K562 (cell line): ENCODE measurements around the gene PCDHA9. TPM values are rescaled to one million over a fixed set of nuclear protein-coding genes. Genes with fewer than 3 reads are reported as not detected.

Experiments used
- ATAC-seq: fragments of 200-7000 bp; cut with Tn5 transposase; 3 replicates; pipeline ENCODE4 v1.9.1; 2020; ENCODE audit warnings: moderate library complexity
- BruUV-seq: library from RNA; stranded (reverse); fragments of 400-500 nt; replicated peaks from 2 replicates; lab custom pipeline; 2021; lab: Mats Ljungman, UMichigan
- CTCF ChIA-PET: fragments of 300-600 bp; formaldehyde crosslinking; extraction: SDS; loops from one replicate; lab custom pipeline; 2021; ENCODE audit warnings: low intra/inter-chr PET ratio; lab: Yijun Ruan, JAX
- POLR2A ChIA-PET: fragments of 300-600, 350-650 bp; sonication (Branson Sonifier 250); formaldehyde crosslinking; extraction: SDS; loops from one replicate; lab custom pipeline; 2021; ENCODE audit warnings: antibody characterized with exemption, inconsistent platforms; lab: Yijun Ruan, JAX
- DNase-seq, 4 experiments: peaks; one replicate each; pipeline versions ENCODE4 v3.0.0 to v3.0.0-alpha.2; 2011 to 2018; ENCODE audit warnings: low spot score in 3 of 4, mixed read lengths in 3 of 4; ENCODE audit errors: extremely low read depth in 1 of 4
- FAIRE-seq: peaks from 2 replicates; lab custom pipeline; 2011; peaks lifted over from hg19 to GRCh38; lab: Jason Lieb, UNC
- H2AFZ ChIP-seq: 2 replicates; pipeline ENCODE4 v1.6.0; 2011; ENCODE audit warnings: low read depth, low read length, control low read depth, inconsistent platforms
- H3K27ac ChIP-seq: fragments of 200-600 bp; 3 replicates; pipeline ENCODE4 v1.8.0; 2011; ENCODE audit warnings: low read depth, mild to moderate bottlenecking, control low read depth, inconsistent platforms, low read length, moderate library complexity, mixed read lengths; ENCODE audit errors: extremely low read depth
- H3K27me3 ChIP-seq, 2 experiments: fragments of 300-600 bp in 1 of 2; 2 replicates in 1 of 2; 3 replicates in 1 of 2; pipeline versions ENCODE4 v1.6.0 to v1.8.0; 2011; ENCODE audit warnings: inconsistent platforms in 2 of 2, low read length in 2 of 2, mild to moderate bottlenecking in 1 of 2, mixed read lengths in 1 of 2, moderate library complexity in 1 of 2; ENCODE audit not compliant: control insufficient read depth in 2 of 2, insufficient read depth in 2 of 2
- H3K36me3 ChIP-seq: fragments of 300-600 bp; 3 replicates; pipeline ENCODE4 v1.8.0; 2011; ENCODE audit warnings: mild to moderate bottlenecking, low read length, inconsistent platforms; ENCODE audit not compliant: control insufficient read depth, insufficient read depth
- H3K4me1 ChIP-seq, 2 experiments: fragments of 200-600 bp in 1 of 2; replicated peaks in 1 of 2; 2 replicates in 1 of 2; 3 replicates in 1 of 2; pipeline versions ENCODE4 v1.5.1 to v1.8.0; 2011; ENCODE audit warnings: inconsistent platforms in 2 of 2, low read length in 2 of 2, mild to moderate bottlenecking in 1 of 2, mixed read lengths in 1 of 2, moderate library complexity in 1 of 2; ENCODE audit not compliant: control insufficient read depth in 2 of 2, insufficient read depth in 2 of 2
- H3K4me2 ChIP-seq: 2 replicates; pipeline ENCODE4 v1.6.1; 2011; ENCODE audit warnings: low read length, control low read depth, inconsistent platforms, mixed read lengths; ENCODE audit not compliant: insufficient read depth
- H3K4me3 ChIP-seq: fragments of 200-600 bp; sonication (generic), shearing (Covaris generic); 2 replicates; pipeline ENCODE4 v1.5.1; 2016; ENCODE audit warnings: control low read depth, inconsistent platforms
- H3K79me2 ChIP-seq: fragments of 200-600 bp; 3 replicates; pipeline ENCODE4 v1.8.0; 2011; ENCODE audit warnings: low read length, inconsistent platforms; ENCODE audit not compliant: control insufficient read depth, insufficient read depth
- H3K9ac ChIP-seq, 2 experiments: 2 replicates each; pipeline versions ENCODE4 v1.6.0 to v1.6.1; 2011; ENCODE audit warnings: low read depth in 2 of 2, low read length in 2 of 2, control low read depth in 1 of 2, inconsistent platforms in 1 of 2, mild to moderate bottlenecking in 1 of 2, mixed read lengths in 1 of 2; ENCODE audit not compliant: insufficient read depth in 1 of 2
- H3K9me1 ChIP-seq: one replicate; pipeline ENCODE4 v1.6.0; 2011; ENCODE audit warnings: inconsistent platforms, mild to moderate bottlenecking, low read length, moderate library complexity; ENCODE audit not compliant: control insufficient read depth, insufficient read depth
- H3K9me3 ChIP-seq: replicated peaks from 2 replicates; pipeline ENCODE4 v1.5.1; 2011; ENCODE audit warnings: low read depth, low read length, inconsistent platforms; ENCODE audit not compliant: control insufficient read depth, insufficient read depth
- H4K20me1 ChIP-seq: replicated peaks from 2 replicates; pipeline ENCODE4 v1.6.1; 2011; ENCODE audit warnings: low read length, inconsistent platforms, mixed read lengths; ENCODE audit not compliant: control insufficient read depth, insufficient read depth
- HNRNPH1 ChIP-seq: fragments of 200-400 bp; formaldehyde crosslinking; optimal IDR thresholded peaks from 2 replicates; pipeline ENCODE3; 2017; ENCODE audit warnings: low read depth, mild to moderate bottlenecking, low read length, moderate library complexity
- RBM22 ChIP-seq: fragments of 200-400 bp; formaldehyde crosslinking; IDR thresholded peaks from 2 replicates; pipeline ENCODE4 v1.6.1; 2018; ENCODE audit warnings: low read length, low read depth; ENCODE audit not compliant: poor library complexity, severe bottlenecking
- WGBS: fragments of 100-300 bp; shearing (Covaris generic); methylation state at CpG from one replicate; pipeline ENCODE4 v1.1.6; 2016; ENCODE audit warnings: low coverage, mixed read lengths; ENCODE audit not compliant: insufficient coverage; ENCODE audit errors: missing lambda C conversion rate; 5-methylcytosine and 5-hydroxymethylcytosine counted together
- in situ Hi-C: fragments of 300-500 bp; cut with MboI; formaldehyde crosslinking; loops from 4 replicates; pipeline ENCODE4 v1.15.0; 2018; ENCODE audit warnings: inconsistent platforms, mixed read lengths
- intact Hi-C: fragments of 100-400 bp; cut with micrococcal nuclease; formaldehyde crosslinking; loops from 2 replicates; pipeline ENCODE4 v1.14.2; 2022
- polyA plus RNA-seq, 8 experiments: library from polyadenylated mRNA; depleted of rRNA in 4 of 8; stranded (reverse) in 5 of 8; unstranded in 3 of 8; fragments of >200 nt; fragmentation: Nextera tagmentation in 2 of 8; fragmentation: Illumina TruSeq in 1 of 8; extraction: Ambion mirVana in 2 of 8; extraction: Trizol in 1 of 8; gene quantifications; 2 replicates each; pipeline versions ENCODE4 v1.2.1 to v1.2.3, GENCODE V29; 2011 to 2014; ENCODE audit warnings: inconsistent platforms in 1 of 8, missing spikeins in 1 of 8
- total RNA-seq, 7 experiments: library from RNA; depleted of rRNA in 6 of 7; stranded (reverse); fragments of >200 nt in 6 of 7; fragmentation: Illumina TruSeq in 2 of 7; extraction: Trizol in 2 of 7; gene quantifications; 2 replicates each; pipeline versions ENCODE4 v1.2.1 to v1.2.3, GENCODE V29; 2011 to 2021; ENCODE audit warnings: low replicate concordance in 1 of 7

The PCDHA9 gene
- total and polyA plus RNA-seq, 9 of the 15 experiments (the other 6 are each of a cell fraction or from before 2014, with no cell fraction given) = not detected

GRCh38 chr5:140883927-140884697 lies 35.9 kb downstream of the PCDHA9 start:
- H3K79me2 ChIP-seq = no peaks in the 10 kb centered on the region
- no peak overlapping the region for H3K9ac ChIP-seq
- no peaks in the 10 kb centered on the region for H3K27me3 ChIP-seq
- ChIA-PET POLR2A (no interaction called here), CTCF (no interaction called here)
- no peaks in the 10 kb centered on the region for H3K36me3 ChIP-seq
- no peak overlapping the region for H2AFZ ChIP-seq
- no peak for FAIRE-seq
- H4K20me1 ChIP-seq = no peaks in the 10 kb centered on the region
- no peak overlapping the region for H3K4me2 ChIP-seq
- no peaks in the 10 kb centered on the region for H3K9me1 ChIP-seq
- no peak overlapping the region for H3K27ac ChIP-seq
- no peak for TF ChIP-seq RBM22
- no peak for TF ChIP-seq HNRNPH1
- WGBS = 27% methylated on average over 66 of the region's 79 CpGs
- in situ Hi-C loops = no loop called here
- no peak overlapping the region for H3K4me3 ChIP-seq
- no peak for ATAC-seq
- H3K4me1 ChIP-seq = no peaks in the 10 kb centered on the region; a peak in 1 of 5 replicates
- DNase-seq = no peak
- BruUV-seq = no TSS peak
- 0 out of 2 replicates have a peak, but pooled peaks cover 2% of the 10 kb centered on the region for H3K9me3 ChIP-seq
- intact Hi-C loops = no loop called here

Other genes with a start within 250 kb of the PCDHA9 start
Only the 7 nearest of the 25 such genes appear.
- not detected in 2 replicates for gene PCDHA5, start 26.8 kb upstream of the PCDHA9 start, total RNA-seq (2014; rRNA removed)
- not detected in 2 replicates for gene PCDHA5, start 26.8 kb upstream of the PCDHA9 start, total RNA-seq (2014; rRNA removed; fragmentation: Illumina TruSeq; extraction: Trizol)
- gene PCDHA5, start 26.8 kb upstream of the PCDHA9 start, total RNA-seq (2015; rRNA removed; fragmentation: Illumina TruSeq; extraction: Trizol) = not detected in 2 replicates
- not detected in 2 replicates for gene PCDHA5, start 26.8 kb upstream of the PCDHA9 start, total RNA-seq (2021)
- not detected in 2 replicates for gene PCDHA5, start 26.8 kb upstream of the PCDHA9 start, polyA plus RNA-seq (2011; rRNA removed)
- not detected in 2 replicates for gene PCDHA5, start 26.8 kb upstream of the PCDHA9 start, polyA plus RNA-seq (2014; fragmentation: Illumina TruSeq; extraction: Trizol)
- not detected for gene PCDHA5, start 26.8 kb upstream of the PCDHA9 start, polyA plus RNA-seq (2014; fragmentation: Nextera tagmentation; extraction: Ambion mirVana)
- not detected in 2 replicates for gene PCDHA5, start 26.8 kb upstream of the PCDHA9 start, polyA plus RNA-seq (2014; rRNA removed)
- gene PCDHA6, start 20.4 kb upstream of the PCDHA9 start, total RNA-seq (2014; rRNA removed) = not detected in 2 replicates
- gene PCDHA6, start 20.4 kb upstream of the PCDHA9 start, total RNA-seq (2014; rRNA removed; fragmentation: Illumina TruSeq; extraction: Trizol) = not detected in 2 replicates
- gene PCDHA6, start 20.4 kb upstream of the PCDHA9 start, total RNA-seq (2015; rRNA removed; fragmentation: Illumina TruSeq; extraction: Trizol) = not detected in 2 replicates
- gene PCDHA6, start 20.4 kb upstream of the PCDHA9 start, total RNA-seq (2021) = not detected in 2 replicates
- gene PCDHA6, start 20.4 kb upstream of the PCDHA9 start, polyA plus RNA-seq (2011; rRNA removed) = not detected in 2 replicates
- not detected in 2 replicates for gene PCDHA6, start 20.4 kb upstream of the PCDHA9 start, polyA plus RNA-seq (2014; fragmentation: Illumina TruSeq; extraction: Trizol)
- not detected for gene PCDHA6, start 20.4 kb upstream of the PCDHA9 start, polyA plus RNA-seq (2014; fragmentation: Nextera tagmentation; extraction: Ambion mirVana)
- gene PCDHA6, start 20.4 kb upstream of the PCDHA9 start, polyA plus RNA-seq (2014; rRNA removed) = not detected in 2 replicates
- gene PCDHA7, start 14.1 kb upstream of the PCDHA9 start, total RNA-seq (2014; rRNA removed) = not detected in 2 replicates
- not detected in 2 replicates for gene PCDHA7, start 14.1 kb upstream of the PCDHA9 start, total RNA-seq (2014; rRNA removed; fragmentation: Illumina TruSeq; extraction: Trizol)
- not detected in 2 replicates for gene PCDHA7, start 14.1 kb upstream of the PCDHA9 start, total RNA-seq (2015; rRNA removed; fragmentation: Illumina TruSeq; extraction: Trizol)
- not detected in 2 replicates for gene PCDHA7, start 14.1 kb upstream of the PCDHA9 start, total RNA-seq (2021)
- gene PCDHA7, start 14.1 kb upstream of the PCDHA9 start, polyA plus RNA-seq (2011; rRNA removed) = not detected in 2 replicates
- not detected in 2 replicates for gene PCDHA7, start 14.1 kb upstream of the PCDHA9 start, polyA plus RNA-seq (2014; fragmentation: Illumina TruSeq; extraction: Trizol)
- gene PCDHA7, start 14.1 kb upstream of the PCDHA9 start, polyA plus RNA-seq (2014; fragmentation: Nextera tagmentation; extraction: Ambion mirVana) = not detected
- not detected in 2 replicates for gene PCDHA7, start 14.1 kb upstream of the PCDHA9 start, polyA plus RNA-seq (2014; rRNA removed)
- not detected in 2 replicates for gene PCDHA8, start 7.2 kb upstream of the PCDHA9 start, total RNA-seq (2014; rRNA removed)
- gene PCDHA8, start 7.2 kb upstream of the PCDHA9 start, total RNA-seq (2014; rRNA removed; fragmentation: Illumina TruSeq; extraction: Trizol) = not detected in 2 replicates
- not detected in 2 replicates for gene PCDHA8, start 7.2 kb upstream of the PCDHA9 start, total RNA-seq (2015; rRNA removed; fragmentation: Illumina TruSeq; extraction: Trizol)
- not detected in 2 replicates for gene PCDHA8, start 7.2 kb upstream of the PCDHA9 start, total RNA-seq (2021)
- not detected in 2 replicates for gene PCDHA8, start 7.2 kb upstream of the PCDHA9 start, polyA plus RNA-seq (2011; rRNA removed)
- not detected in 2 replicates for gene PCDHA8, start 7.2 kb upstream of the PCDHA9 start, polyA plus RNA-seq (2014; fragmentation: Illumina TruSeq; extraction: Trizol)
- not detected for gene PCDHA8, start 7.2 kb upstream of the PCDHA9 start, polyA plus RNA-seq (2014; fragmentation: Nextera tagmentation; extraction: Ambion mirVana)
- gene PCDHA8, start 7.2 kb upstream of the PCDHA9 start, polyA plus RNA-seq (2014; rRNA removed) = not detected in 2 replicates
- gene PCDHA10, start 7.5 kb downstream of the PCDHA9 start, total RNA-seq (2014; rRNA removed) = not detected in 2 replicates
- gene PCDHA10, start 7.5 kb downstream of the PCDHA9 start, total RNA-seq (2014; rRNA removed; fragmentation: Illumina TruSeq; extraction: Trizol) = not detected in 2 replicates
- not detected in 2 replicates for gene PCDHA10, start 7.5 kb downstream of the PCDHA9 start, total RNA-seq (2015; rRNA removed; fragmentation: Illumina TruSeq; extraction: Trizol)
- gene PCDHA10, start 7.5 kb downstream of the PCDHA9 start, total RNA-seq (2021) = not detected in 2 replicates
- not detected in 2 replicates for gene PCDHA10, start 7.5 kb downstream of the PCDHA9 start, polyA plus RNA-seq (2011; rRNA removed)
- not detected in 2 replicates for gene PCDHA10, start 7.5 kb downstream of the PCDHA9 start, polyA plus RNA-seq (2014; fragmentation: Illumina TruSeq; extraction: Trizol)
- not detected for gene PCDHA10, start 7.5 kb downstream of the PCDHA9 start, polyA plus RNA-seq (2014; fragmentation: Nextera tagmentation; extraction: Ambion mirVana)
- not detected in 2 replicates for gene PCDHA10, start 7.5 kb downstream of the PCDHA9 start, polyA plus RNA-seq (2014; rRNA removed)
- not detected in 2 replicates for gene PCDHA11, start 20.6 kb downstream of the PCDHA9 start, total RNA-seq (2014; rRNA removed)
- not detected in 2 replicates for gene PCDHA11, start 20.6 kb downstream of the PCDHA9 start, total RNA-seq (2014; rRNA removed; fragmentation: Illumina TruSeq; extraction: Trizol)
- gene PCDHA11, start 20.6 kb downstream of the PCDHA9 start, total RNA-seq (2015; rRNA removed; fragmentation: Illumina TruSeq; extraction: Trizol) = not detected in 2 replicates
- not detected in 2 replicates for gene PCDHA11, start 20.6 kb downstream of the PCDHA9 start, total RNA-seq (2021)
- gene PCDHA11, start 20.6 kb downstream of the PCDHA9 start, polyA plus RNA-seq (2011; rRNA removed) = not detected in 2 replicates
- gene PCDHA11, start 20.6 kb downstream of the PCDHA9 start, polyA plus RNA-seq (2014; fragmentation: Illumina TruSeq; extraction: Trizol) = not detected in 2 replicates
- gene PCDHA11, start 20.6 kb downstream of the PCDHA9 start, polyA plus RNA-seq (2014; fragmentation: Nextera tagmentation; extraction: Ambion mirVana) = not detected
- not detected in 2 replicates for gene PCDHA11, start 20.6 kb downstream of the PCDHA9 start, polyA plus RNA-seq (2014; rRNA removed)
- gene PCDHA12, start 26.9 kb downstream of the PCDHA9 start, total RNA-seq (2014; rRNA removed) = not detected in 2 replicates
- not detected in 2 replicates for gene PCDHA12, start 26.9 kb downstream of the PCDHA9 start, total RNA-seq (2014; rRNA removed; fragmentation: Illumina TruSeq; extraction: Trizol)
- not detected in 2 replicates for gene PCDHA12, start 26.9 kb downstream of the PCDHA9 start, total RNA-seq (2015; rRNA removed; fragmentation: Illumina TruSeq; extraction: Trizol)
- gene PCDHA12, start 26.9 kb downstream of the PCDHA9 start, total RNA-seq (2021) = not detected in 2 replicates
- gene PCDHA12, start 26.9 kb downstream of the PCDHA9 start, polyA plus RNA-seq (2011; rRNA removed) = not detected in 2 replicates
- not detected in 2 replicates for gene PCDHA12, start 26.9 kb downstream of the PCDHA9 start, polyA plus RNA-seq (2014; fragmentation: Illumina TruSeq; extraction: Trizol)
- not detected for gene PCDHA12, start 26.9 kb downstream of the PCDHA9 start, polyA plus RNA-seq (2014; fragmentation: Nextera tagmentation; extraction: Ambion mirVana)
- not detected in 2 replicates for gene PCDHA12, start 26.9 kb downstream of the PCDHA9 start, polyA plus RNA-seq (2014; rRNA removed)